LNCaP clone FGC (cell line): ENCODE measurements around the gene CDK4.

ENCODE experiments used
- DNase-seq: peaks from one replicate; pipeline ENCODE4 v3.0.0-alpha.2; 2011; ENCODE audit warnings: low read depth
- H3K4me3 ChIP-seq: 2 replicates; pipeline ENCODE4 v1.5.1; 2011; ENCODE audit warnings: mild to moderate bottlenecking, low read depth, low read length, control low read depth
- TF ChIP-seq, protein P1 (sequence below): IDR thresholded peaks from 2 replicates; pipeline ENCODE4 v1.5.1; 2012; ENCODE audit warnings: mild to moderate bottlenecking; ENCODE audit not compliant: control insufficient read depth, insufficient read depth; ENCODE audit errors: extremely low read depth

CDK4 gene

GRCh38 chr12:57772429-57773322 lies 20.6 kb upstream of the CDK4 start, which contains the start of gene EEF1AKMT3:
TSS of gene EEF1AKMT3 (plus strand) at chr12:57772614. CDS start at chr12:57772725, 111 bp downstream.
- H3K4me3 ChIP-seq: peak within 1 kb of the TSS; percentile 97
- TF ChIP-seq, protein P1, sequence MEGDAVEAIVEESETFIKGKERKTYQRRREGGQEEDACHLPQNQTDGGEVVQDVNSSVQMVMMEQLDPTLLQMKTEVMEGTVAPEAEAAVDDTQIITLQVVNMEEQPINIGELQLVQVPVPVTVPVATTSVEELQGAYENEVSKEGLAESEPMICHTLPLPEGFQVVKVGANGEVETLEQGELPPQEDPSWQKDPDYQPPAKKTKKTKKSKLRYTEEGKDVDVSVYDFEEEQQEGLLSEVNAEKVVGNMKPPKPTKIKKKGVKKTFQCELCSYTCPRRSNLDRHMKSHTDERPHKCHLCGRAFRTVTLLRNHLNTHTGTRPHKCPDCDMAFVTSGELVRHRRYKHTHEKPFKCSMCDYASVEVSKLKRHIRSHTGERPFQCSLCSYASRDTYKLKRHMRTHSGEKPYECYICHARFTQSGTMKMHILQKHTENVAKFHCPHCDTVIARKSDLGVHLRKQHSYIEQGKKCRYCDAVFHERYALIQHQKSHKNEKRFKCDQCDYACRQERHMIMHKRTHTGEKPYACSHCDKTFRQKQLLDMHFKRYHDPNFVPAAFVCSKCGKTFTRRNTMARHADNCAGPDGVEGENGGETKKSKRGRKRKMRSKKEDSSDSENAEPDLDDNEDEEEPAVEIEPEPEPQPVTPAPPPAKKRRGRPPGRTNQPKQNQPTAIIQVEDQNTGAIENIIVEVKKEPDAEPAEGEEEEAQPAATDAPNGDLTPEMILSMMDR: no peak
- peak; percentile 19 for DNase-seq

DNA sequence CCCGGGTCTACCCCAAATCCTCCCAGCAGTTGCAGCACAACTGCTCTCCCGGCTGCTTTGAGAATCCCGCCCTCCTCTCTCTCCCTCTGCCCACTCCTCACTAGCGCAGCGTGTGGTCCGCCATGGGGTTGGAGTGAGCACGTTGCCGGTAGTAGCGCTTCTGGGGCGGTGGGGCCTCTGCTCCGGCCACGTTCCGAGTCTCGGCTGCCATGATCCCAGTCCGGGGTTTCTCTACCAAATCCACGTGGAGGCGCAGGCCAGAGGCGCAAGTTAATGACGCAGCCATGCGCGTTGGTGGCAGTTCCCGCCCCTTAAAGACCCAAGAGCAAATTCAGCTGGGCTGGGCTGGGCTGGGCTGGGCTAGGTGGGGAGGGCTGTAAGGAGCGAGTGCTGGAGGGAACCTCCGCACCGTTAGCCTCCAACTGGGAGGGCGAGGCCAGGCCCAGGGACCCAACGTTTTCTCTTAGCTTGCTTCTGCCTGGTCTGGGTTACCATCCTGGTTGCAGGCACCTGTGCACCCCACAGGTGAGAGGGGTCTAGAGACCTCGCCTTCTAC lies 19.8 kb upstream of the CDK4 start, which contains the start of gene METTL1:
Gene METTL1 (minus strand): TSS at position 233 of the 556 bp plus-strand sequence. CDS start 22 bp downstream, at position 211.
- TF ChIP-seq, protein P1: no peak
- peak; percentile 93 for DNase-seq
- H3K4me3 ChIP-seq: peak within 1 kb of the TSS; percentile 97

GRCh38 chr12:57771236-57771872 lies 19.2 kb upstream of the CDK4 start:
- TF ChIP-seq, protein P1: no peak

DNA sequence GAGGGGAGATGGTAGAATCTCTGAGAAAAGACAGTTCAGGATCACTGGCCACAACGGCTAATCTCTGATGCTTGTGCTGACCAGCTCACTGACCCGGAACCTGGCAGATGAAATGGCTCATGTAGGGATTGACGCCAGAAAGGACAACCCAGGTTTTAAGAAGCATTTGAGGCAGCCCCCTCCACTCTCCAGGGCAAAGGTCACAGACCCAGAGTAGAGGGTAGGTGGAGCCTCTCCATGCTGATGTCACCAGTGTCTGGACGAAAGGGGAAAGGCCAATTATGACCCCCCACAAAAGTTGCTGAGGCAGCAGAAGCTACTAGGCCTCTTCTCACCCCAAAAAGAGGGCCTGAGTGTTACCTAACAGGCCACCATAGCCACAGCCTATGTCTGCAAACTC lies 18.6 kb upstream of the CDK4 start:
- TF ChIP-seq, protein P1: no peak
- DNase-seq: no peak
- H3K4me3 ChIP-seq: peak overlapping the region; percentile 97

More at GRCh38 chr12:57771236-57771872, 19.2 kb upstream of the CDK4 start:
- H3K4me3 ChIP-seq: peak overlapping the region; percentile 97
- peak; percentile 84 for DNase-seq

GRCh38 chr12:57769594-57769993 lies 17.5 kb upstream of the CDK4 start:
- no peak for DNase-seq
- no peak overlapping the region for H3K4me3 ChIP-seq
- TF ChIP-seq, protein P1: no peak

- TF ChIP-seq, protein P1: no peak
- DNase-seq: no peak
- H3K4me3 ChIP-seq: no peak overlapping the region
Measured at GRCh38 chr12:57767876-57768275, 15.8 kb upstream of the CDK4 start.
